Dedifferentiated amniotic fluid mesenchymal stem cell (primary cell): ENCODE measurements around the gene TSSK2.
"Not testable (repeated sequence)": the region's sequence is repeated elsewhere in the genome, so short reads cannot be mapped to it uniquely, and the experiment has no call there.

Source experiments
- DNase-seq: peaks from one replicate; pipeline ENCODE4 v3.0.0-alpha.2; 2016; ENCODE audit errors: extremely low spot score

Gene TSSK2

DNA sequence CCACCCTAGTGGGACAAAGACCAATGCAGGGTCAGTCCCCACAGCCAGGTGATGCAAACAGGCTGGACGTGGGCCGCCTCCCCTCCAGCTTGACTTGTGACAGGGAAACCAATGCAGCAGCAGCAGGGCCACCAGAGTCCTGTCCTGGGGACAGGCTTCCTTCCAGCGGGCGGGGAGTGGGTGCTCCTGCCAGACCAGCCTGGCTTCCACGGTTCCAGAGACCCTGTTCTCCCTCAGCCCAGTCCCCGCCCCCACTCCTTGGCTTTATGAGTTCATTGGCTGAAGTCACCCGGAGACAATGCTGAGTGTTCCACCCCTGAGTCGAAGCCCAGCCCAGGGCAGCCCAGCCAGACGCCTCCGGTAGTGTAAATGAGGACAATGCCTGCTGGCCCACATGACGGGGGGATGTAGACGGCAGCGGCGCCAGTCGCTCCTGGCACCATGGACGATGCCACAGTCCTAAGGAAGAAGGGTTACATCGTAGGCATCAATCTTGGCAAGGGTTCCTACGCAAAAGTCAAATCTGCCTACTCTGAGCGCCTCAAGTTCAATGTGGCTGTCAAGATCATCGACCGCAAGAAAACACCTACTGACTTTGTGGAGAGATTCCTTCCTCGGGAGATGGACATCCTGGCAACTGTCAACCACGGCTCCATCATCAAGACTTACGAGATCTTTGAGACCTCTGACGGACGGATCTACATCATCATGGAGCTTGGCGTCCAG, at the start of gene TSSK2:
Gene TSSK2, plus strand, starts transcription at position 350 of the 726 bp plus-strand sequence. Its CDS starts 92 bp downstream, at position 442.
- no peak for DNase-seq

DNA sequence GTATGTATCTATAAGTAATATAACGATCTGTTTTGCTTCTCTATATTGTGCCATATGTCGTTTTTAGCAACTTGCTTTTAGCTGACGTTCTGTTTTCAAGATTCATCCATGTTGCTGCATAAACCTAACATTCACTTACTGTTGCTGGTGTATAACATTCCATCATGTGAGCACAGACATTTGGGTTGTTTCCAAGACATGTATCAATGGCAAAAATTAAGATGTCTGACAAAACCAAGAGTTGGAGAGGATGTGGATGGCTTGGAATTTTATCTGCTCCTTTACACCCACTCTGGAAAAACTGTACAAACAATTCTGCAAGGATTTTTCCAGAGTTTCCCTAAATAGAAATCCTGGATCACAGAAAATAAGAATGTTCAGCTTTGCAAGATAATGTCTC, 49.8 kb upstream of the TSSK2 start:
- DNase-seq, result no peak

DNA sequence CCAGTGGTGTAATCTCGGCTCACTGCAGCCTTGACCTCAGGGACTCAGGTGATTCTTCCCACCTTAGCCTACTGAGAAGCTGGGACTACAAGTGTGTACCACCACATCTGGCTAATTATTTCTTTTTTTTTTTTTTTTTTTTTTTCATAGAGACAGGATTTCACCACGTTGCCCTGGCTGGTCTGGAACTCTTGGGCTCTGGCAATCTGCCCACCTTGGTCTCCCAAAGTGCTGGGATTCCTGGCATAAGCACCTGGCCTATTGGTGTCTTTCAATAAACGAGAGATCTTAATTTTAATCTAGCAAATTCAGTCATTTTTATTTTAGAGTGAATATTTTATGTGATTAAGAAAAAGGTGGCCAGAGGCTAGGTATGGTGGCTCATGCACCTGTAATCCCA, 49.0 kb upstream of the TSSK2 start:
- DNase-seq, result no peak

DNA sequence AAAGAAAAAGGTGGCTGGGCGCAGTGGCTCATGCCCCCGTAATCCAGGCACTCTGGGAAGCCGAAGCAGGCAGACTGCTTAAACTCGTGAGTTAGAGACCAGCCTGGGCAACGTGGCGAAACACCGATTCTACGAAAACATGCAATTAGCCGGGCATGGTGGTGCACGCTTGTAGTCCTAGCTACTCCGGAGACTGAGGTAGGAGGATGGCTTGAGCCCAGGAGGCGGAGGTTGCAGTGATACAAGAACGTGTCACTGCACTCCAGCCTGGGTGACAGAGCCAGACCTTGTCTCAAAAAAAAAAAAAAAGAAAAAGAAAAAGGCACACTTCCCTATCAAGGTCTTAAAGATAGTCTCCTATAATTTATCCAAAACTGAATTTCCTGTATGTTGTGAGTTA, 48.3 kb upstream of the TSSK2 start:
- no peak for DNase-seq

DNA sequence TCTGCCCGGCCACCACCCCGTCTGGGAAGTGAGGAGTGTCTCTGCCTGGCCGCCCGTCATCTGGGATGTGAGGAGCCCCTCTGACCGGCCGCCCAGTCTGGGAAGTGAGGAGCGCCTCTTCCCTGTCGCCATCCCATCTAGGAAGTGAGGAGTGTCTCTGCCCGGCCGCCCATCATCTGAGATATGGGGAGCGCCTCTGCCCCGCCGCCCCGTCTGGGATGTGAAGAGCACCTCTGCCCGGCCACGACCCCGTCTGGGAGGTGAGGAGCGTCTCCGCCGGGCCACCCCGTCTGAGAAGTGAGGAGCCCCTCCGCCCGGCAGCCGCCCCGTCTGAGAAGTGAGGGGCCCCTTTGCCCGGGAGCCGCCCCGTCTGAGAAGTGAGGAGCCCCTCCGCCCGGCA, 47.0 kb upstream of the TSSK2 start:
- DNase-seq, result not testable (repeated sequence)

DNA sequence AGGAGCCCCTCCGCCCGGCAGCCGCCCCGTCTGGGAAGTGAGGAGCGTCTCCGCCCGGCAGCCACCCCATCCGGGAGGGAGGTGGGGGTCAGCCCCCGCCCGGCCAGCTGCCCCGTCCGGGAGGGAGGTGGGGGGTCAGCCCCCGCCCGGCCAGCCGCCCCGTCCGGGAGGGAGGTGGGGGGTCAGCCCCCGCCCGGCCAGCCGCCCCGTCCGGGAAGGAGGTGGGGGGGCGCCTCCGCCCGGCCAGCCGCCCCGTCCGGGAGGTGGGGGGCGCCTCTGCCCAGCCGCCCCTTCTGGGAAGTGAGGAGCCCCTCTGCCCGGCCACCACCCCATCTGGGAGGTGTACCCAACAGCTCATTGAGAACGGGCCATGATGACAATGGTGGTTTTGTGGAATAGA, 46.5 kb upstream of the TSSK2 start:
- not testable (repeated sequence) for DNase-seq

DNA sequence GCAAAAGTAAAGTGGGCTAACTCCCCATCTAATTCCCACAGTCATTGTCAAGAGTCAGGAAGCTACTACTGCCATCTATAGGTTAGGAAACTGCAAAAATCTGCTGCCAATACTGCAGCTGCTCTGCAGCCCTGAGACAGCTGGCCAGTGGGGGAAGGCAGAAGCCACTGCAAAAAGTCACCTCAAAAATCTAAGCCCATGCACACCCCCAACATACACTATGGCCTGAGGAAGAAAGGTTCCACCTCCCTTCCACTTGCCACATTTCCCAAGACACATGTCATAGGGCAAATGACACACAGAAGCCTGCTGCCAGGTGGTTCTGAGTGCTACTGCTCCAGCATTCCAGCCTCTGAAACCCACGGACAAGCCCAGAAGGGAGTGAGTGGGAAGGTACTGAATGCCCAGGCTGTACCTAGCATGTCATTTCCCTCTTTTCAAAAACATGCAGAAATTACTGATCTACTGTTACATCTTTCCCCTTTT, 45.8 kb upstream of the TSSK2 start:
- DNase-seq, result no peak

DNA sequence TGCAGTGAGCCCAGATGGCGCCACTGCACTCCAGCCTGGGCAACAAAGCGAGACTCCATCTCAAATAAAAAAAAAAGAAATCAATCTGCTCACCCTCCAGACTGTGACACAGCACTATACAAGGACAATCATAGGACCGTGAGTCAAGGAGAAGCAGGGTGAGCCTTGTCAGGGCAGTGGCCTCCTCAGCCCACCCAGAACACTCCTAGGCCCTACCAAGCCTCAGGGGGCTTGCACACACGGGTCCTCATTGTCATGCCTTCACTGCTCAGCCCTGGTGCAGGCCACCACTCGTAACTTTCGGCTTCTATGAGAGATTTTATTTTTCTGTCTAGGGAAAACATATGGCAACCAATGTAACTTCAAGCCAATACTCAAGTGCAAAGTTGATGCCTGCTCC, 44.7 kb upstream of the TSSK2 start:
- no peak for DNase-seq

DNA sequence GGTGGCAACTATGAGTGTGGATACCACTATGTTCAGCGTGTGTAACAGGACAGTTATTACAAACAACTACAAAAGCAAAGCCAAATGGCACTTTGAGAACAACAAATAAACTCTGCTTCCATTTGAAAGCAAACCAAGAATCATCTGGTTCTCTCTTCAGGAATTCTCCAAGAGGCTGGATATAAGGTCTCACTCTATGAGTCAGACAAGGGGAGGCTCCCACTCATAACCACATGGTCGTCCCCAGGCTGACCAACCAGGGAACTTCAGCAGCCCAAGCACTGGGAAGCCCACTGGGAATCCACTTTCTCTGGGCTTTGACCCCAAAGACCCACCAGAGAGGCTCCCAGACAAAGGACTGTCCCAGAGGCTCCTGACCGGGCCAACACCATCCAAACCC, 44.2 kb upstream of the TSSK2 start:
- no peak for DNase-seq

DNA sequence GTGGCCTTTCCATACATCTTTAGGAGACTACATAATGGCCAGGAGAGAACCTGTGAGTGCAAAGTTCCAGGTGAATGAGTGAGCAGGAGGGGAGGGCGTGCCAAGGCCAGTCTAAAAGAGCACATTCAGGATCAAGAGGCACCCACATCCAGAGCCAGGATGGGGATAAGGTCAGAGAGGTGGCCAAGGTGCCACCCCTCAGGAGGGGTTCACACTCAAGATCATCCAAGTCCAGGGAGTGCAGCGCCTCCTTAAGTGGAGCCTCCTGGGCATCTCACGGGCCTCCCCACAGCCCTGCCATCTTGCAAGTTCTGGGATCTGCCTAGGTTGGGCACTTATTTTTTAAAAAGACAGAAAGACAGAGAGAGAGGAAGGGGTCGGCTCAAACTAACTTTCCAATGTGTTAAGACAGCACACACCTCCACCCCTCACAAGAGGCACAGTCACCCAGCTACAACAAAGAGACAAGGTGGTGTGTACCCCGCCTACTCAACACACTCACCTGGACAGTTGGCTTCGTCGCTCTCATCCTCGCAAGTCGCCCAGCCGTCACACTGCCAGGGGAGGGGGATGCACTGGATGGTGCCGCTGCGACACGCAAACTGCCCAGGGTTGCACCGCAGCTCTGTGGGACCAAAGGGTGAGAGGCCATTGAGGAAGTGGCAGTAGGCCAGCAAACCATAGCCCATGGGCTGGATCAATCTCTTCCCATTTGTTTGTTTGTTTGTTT, 42.1 kb upstream of the TSSK2 start:
- DNase-seq, result no peak

DNA sequence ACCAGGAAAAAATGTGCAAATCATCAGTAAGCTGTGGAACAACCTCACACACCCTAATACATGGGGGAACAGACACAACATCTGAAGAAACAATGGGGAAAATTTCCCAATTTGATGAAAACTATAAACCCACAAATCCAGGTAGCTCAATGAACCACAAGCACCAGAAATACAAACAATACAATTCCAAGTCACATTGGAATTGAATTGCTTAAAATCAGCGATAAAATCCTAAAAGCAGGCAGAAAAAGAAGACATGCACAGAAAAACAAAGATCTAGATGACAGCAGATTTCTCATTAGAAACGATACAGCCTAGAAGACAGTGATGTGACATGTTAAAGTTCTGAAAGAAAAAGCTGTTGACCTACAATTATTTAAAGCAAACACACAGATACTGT, 40.9 kb upstream of the TSSK2 start:
- DNase-seq, result no peak

DNA sequence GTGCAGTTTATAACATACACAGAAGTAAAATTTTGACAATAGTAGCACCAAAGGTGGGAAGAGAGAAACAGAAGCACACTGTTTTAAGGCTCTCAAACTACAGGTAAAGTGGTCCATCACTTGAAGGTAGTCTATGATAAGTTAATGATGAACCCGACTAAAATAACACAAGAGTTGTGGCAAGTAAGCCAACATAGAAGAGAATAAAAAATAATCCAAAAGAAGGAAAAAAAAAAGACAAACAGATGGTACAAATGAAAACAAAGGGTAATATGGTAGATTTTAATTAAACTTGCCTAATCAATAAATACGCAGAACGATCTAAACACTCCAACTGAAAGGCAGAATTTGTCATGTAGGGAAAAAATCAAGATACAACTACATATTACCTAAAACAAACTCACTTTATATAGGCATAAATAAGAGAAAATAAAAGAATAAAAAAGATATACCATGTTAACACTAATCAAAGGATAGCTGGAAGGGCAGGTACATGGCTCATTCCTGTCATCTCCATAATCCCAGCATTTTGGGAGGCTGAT, 40.5 kb upstream of the TSSK2 start:
- DNase-seq, result no peak

DNA sequence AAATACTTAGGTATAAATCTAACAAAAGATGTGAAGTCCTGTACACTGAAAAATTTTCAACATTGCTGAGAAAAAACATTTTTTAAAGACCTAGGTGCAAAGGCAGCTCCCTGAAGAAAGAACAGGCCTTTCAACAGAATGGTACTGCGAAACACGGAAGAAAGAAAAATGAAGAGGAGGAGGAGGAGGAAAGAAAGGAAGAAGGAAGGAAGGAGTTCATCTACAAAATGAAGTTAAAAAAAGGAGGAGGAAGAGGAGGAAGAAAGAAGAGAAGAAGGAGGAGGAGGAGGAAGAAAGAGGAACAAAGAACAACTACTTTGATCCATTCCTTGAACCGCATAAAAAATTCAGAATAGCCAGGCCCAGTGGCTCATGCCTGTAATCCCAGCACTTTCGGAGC, 38.4 kb upstream of the TSSK2 start:
- no peak for DNase-seq

DNA sequence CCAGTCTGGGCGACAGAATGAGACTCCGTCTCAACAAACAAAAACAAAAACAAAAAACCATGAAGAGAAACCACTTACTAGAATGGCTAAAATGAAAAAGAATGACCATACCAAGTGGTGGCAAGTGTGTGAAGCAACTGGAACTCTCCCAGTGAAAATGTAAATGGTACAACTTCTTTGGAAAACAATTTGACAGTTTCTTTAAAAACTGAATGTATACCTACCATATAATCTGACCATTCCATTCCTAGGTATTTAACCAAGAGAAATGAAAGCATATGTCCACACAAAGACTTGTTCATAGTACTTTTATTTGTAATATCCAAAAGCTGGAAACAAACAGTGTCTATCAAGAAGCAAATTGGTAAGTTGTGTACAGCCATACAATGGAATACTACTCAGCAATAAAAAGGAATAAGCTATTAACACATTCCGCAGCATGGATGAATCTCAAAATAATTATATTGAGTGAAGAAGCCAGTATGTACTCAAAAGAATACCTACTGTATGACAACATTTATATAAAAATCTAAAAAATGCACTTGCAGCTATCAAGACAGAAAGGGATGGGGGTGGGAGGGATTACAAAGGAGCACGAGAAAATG, 36.6 kb upstream of the TSSK2 start:
- no peak for DNase-seq

DNA sequence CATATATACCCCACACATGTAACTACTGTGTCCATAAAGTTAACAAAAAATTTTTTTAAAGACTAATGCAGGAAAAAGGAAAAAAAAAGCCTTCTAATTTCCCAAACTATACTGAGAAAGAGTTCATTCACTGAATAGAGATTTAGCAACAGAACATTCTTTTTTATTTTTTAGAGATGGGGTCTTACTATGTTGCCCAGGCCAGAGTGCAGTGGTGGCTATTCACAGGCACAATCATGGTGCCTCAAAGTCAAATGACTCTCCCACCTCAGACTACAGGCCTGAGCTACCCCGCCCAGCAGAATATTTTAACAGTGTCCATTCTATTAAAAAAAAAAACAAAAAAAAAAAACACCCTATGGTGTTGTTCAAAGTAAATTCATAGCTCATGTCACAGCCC, 34.6 kb upstream of the TSSK2 start:
- DNase-seq, result no peak

DNA sequence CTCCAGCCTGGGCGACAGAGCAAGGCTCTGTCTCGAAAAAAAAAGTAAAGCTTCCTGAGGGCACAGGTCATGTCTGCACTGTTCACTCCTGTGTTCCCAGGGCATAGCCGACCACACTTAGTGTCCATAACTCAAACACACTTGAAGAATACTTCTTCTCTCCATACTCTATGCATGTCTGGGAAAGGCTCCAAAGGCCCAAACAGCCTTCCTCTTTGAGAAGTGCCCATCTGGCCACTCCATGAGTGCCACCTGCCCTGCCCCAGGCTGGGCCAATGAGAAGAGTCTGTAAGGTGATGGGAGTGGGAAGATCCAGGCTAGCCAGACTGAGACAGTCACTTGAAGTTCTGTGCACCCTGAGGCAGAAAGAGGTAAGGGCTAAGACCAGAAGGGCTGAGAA, 33.6 kb upstream of the TSSK2 start:
- DNase-seq, result no peak

DNA sequence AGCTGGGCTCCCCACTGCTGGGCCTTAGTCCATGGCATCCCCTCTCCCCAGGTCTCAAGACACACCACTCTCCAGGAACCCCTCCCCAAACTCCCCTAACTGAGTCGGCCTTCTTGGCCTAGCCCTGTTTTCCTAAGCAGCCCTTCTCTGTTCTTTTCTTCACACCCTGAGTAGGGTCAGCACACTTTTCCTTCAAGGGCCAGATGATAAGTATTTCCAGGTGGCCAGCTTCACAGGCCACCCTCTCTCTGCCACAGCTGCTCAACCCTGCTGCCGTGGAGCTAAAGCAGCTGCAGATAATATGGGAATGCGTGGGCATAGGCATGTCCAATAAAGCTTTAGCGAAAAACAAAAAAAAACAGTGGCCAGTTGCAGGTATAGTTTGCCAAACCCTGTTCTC, 33.0 kb upstream of the TSSK2 start:
- DNase-seq, result no peak

DNA sequence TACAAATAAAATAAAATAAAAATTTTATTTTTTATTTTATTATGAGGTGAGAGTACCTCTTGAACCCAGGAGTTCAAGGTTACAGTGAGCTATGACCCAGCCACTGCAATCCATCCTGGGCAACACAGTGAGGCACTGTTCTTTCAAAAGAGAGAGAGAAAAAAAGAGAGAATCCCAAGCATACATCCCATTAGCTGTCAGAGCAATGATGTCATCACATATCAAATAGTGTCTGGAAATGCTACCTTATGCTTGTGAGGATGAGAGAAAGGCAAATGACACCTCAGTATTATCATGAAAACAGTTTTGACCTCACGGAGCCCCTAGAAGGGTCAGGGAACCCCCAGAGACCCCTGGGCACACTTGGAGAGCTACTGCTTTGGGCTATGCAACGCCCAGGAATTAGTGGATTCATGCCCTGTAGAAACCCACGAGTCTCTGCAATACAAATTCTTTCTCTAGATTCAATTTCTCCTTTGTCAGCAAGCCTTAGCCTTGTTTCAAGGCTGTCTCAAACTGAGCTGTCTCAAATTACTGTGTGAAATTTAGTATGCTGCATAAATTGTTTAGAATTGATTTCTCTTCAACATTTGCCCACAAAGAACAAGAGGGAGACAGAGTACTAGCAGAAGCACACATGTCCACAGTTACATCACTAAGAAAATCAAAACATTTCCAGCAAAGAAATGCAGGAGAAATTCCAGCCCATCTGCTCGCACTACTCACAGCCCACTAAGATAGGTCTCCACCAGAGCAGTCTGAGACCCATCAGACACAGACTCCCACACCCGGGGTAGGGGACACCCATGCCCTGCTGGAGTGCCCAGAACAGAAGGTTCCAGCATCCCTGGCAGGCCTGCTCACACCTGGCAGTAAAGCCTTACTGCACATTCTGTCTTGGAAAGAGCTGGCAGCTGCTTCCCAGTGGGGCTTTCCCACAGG, 27.0 kb upstream of the TSSK2 start:
- DNase-seq, result peak; percentile 55

DNA sequence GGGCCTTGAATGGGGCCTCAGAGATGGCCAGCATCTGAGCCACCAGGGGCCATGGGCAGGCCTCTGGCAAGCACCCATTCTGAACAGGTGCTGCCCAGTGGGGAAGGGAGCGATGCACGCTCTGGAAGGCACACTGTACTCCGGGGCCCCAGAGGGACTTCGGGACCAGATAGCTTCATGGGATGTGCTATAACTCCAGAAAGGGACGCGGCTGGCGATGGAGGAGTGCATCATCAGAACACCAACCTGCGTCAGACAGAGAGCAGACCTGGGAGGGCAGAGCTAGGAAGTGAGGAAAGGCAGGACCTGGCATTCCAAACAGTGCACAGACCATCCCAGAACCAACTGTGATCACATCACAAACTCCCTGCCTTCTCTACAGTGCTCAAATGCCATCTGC, 25.7 kb upstream of the TSSK2 start:
- no peak for DNase-seq

DNA sequence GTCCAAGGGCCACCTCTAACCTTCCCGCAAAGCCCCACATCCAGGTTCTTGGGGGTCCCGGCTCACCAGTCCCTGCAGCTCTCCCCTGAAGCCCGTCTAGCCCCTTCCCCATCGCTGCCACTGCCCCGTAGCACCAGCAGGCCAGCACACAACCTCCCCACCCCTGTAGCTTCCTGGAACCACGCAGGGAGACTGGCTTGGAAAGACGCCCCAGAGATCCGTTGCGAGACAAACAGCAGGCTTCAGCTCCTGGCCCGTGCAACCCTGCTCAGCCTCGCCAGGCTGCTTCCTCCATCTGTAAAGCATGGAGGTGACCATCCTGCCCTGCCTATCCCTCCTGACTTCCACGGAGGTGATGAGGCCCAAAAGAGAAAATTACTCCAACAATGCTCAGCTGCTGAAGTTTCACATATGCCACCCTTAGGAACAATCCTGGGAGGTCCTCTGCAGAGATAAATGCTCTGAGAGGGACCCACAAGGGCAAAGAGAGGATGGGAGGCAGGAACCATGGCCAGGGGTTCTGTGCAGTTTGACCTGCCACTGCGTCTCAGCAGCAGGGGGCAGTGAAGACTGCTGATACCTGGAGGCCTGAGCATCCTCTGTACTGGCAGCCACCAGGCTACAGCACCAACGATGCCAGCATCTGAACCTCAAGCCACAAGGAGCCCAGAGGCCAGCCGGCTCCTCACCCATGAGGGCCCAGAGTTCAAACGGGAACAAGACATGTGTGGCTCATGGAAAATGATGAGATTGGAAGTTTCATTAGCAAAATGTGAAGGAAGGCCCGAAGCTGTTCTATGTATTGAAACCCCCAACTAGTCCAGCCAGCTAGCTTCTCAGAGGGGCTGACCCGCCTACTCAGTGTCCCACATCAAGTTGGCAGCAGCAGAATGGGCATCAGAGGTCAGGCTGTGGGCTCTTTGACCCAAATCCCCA, 25.0 kb upstream of the TSSK2 start:
- no peak for DNase-seq
